ENCODE measurements around the gene IER5L.

- TF ChIP-seq ESRRG (CRISPR knock-in tag; IDR thresholded peaks at IDR 0.05) (no peak), ZNF70 (CRISPR knock-in tag; IDR thresholded peaks at IDR 0.05) (no peak), ZFP30 (CRISPR knock-in tag; IDR thresholded peaks at IDR 0.05) (no peak), ZFP3 (CRISPR knock-in tag; IDR thresholded peaks at IDR 0.05) (no peak), PATZ1 (CRISPR knock-in tag; IDR thresholded peaks at IDR 0.05; ENCODE audit: borderline replicate concordance) (no peak), CSDC2 (CRISPR knock-in tag; IDR thresholded peaks at IDR 0.05) (no peak), ZNF8 (CRISPR knock-in tag; IDR thresholded peaks at IDR 0.05) (no peak), ZC3H10 (CRISPR knock-in tag; IDR thresholded peaks at IDR 0.05) (no peak), TCF4 (CRISPR knock-in tag; IDR thresholded peaks at IDR 0.05; ENCODE audit: borderline replicate concordance) (no peak), RARB (CRISPR knock-in tag; IDR thresholded peaks at IDR 0.05) (no peak), ARNTL (CRISPR knock-in tag; IDR thresholded peaks at IDR 0.05; ENCODE audit: borderline replicate concordance, low read depth) (no peak), CREB5 (CRISPR knock-in tag; IDR thresholded peaks at IDR 0.05; ENCODE audit: low read depth) (no peak), ISL1 (CRISPR knock-in tag; IDR thresholded peaks at IDR 0.05) (no peak), PPARA (CRISPR knock-in tag; IDR thresholded peaks at IDR 0.05; ENCODE audit: borderline replicate concordance) (no peak)
Observed at GRCh38 chr9:129138144-129138462, 40.0 kb downstream of the IER5L start.
